Stimulated activated CD4-positive, alpha-beta T cell treated with anti-CD3 and anti-CD28 coated beads, Interleukin-15, amount 100 ng/mL, for 1 hour (primary cell): Measurements from ENCODE around the gene SYT7.
A peak's percentile ranks its signal among the peaks of the same experiment; 100 is the strongest.

ENCODE experiments used
- DNase-seq, 2 donors: peaks; one replicate each; pipeline ENCODE4 v3.0.0-alpha.2; 2020; ENCODE audit warnings: low read depth in 1 of 2, low spot score in 1 of 2

The SYT7 gene

DNA sequence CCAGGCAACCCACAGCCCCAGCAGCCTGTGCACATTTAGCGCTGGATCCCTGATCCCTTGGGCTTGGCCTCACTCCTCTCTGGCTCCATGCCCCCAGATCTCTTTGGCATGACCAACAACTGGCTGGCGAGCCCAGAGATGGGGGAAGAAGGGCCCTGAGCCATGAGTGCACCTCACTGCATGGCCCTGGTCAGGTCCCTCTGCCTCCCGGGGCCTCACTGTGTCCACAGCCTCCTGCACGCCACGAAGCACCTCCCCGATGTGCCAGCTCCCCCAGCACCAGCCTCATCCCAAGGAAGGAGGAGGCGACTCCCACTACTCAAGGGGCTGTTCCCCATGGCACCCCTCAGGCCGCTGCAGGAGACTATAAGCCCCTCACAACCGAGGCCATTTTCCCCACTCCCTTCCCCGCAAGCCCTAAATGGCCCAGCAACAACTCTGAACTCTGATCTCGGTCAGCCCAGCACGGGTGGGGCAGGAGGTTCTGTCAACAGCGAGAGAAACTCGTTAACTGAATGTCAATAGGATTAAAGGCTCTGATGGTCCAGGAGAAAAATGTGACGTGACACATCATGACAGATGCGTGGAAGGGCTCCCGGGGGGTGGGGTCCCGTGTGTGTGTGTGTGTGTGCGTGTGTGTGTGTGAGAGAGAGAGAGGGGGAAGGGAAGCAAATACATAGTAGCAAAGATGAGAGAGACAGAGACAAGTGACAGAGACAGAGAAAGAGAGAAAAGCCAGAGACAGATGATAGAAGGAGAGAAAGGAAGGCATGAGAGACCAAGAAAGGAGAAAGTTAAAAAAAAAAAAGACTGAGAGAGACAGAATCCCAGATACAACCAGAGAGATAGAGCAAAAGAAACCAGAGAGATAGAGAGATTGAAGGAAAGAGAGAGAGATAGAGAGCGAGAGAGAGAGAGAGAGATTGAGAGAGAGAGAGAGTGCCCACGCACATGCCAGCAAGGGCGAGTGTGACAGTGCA lies 28.4 kb upstream of the SYT7 start:
- DNase-seq = no peak

DNA sequence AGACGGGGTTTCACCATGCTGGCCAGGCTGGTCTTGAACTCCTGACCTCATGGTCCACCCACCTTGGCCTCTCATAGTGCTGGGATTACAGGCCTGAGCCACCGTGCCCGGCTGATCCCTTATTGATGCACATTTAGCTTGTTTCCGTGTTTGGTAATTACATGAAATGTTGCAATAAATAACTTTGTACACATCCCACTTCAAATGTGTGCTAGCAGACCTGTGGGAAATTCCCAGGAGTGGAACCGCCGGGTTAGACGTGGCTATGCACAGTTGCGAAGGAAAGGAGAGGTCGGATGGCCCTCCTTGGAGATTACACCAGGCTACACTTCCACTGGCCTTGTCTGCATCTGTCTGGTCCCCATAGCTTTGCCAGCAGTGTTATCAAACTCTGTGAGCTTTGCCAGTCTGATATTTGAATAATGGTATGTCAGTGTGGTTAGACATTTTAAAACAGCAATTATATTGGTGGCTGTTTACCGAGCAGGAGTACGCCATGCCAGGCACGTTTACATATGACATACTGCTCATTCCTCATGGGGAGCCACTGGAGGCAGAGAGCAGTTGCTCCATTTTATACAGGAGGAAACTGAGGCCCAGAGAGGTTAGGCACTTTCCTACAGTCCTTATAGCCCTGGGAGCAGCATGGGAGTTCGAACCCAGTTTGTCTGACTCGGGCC lies 27.2 kb upstream of the SYT7 start:
- no peak for DNase-seq

- DNase-seq = no peak
Observed at GRCh38 chr11:61607426-61607825, 26.6 kb upstream of the SYT7 start.

- DNase-seq = no peak
Observed at GRCh38 chr11:61603667-61604066, 22.8 kb upstream of the SYT7 start.

GRCh38 chr11:61602775-61603569 lies 22.1 kb upstream of the SYT7 start:
- no peak for DNase-seq

GRCh38 chr11:61601512-61601911 lies 20.6 kb upstream of the SYT7 start:
- no peak for DNase-seq

GRCh38 chr11:61599968-61600710 lies 19.3 kb upstream of the SYT7 start:
- DNase-seq = no peak

DNA sequence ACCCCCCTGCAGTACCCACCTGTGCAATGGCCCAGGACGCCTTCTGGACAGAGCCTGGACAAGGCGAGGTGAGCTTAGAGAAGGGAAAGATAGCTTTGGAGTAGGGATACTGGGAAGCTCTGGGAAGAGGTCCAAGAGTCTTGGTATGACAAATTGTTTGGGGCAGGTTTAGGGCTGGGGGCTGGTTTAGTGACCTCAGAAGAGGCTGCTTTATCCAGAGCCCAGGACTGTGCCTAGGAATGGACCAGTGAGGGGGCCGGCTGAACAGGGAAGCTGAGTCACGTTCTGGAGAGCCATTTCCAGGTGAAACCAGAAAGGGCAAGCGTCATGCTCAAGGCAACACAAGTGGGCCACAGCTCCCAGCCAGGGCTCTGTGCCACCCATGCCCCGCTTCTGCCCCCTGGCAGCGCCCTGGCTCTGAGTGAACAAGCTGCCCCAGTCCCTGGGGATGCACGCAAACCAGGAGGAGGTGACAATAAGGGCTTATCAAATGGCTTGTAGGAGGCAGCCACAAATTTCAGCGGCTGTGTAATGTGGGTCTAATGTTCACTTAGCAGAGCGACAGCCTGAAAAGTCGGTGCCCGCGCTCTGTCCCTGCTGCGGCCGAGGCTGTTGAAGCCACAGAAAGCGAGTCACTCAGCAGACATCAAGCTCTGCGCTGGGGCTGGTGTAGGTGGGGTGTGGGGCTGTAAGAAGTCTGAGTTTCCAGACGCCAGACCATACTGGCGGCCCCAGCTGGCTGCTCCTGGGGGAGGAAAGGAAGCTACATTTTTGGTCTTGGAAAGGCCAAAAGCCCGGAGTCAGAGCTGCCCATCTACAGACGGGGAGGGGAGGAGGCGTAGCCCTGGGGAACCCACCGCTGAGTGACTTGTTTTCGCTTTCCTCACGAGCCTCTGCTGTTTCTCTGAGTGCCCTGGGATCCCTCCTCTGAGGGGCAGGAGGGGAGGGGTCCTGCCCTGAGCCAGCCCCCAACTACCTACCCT lies 18.3 kb upstream of the SYT7 start:
- DNase-seq = no peak

DNA sequence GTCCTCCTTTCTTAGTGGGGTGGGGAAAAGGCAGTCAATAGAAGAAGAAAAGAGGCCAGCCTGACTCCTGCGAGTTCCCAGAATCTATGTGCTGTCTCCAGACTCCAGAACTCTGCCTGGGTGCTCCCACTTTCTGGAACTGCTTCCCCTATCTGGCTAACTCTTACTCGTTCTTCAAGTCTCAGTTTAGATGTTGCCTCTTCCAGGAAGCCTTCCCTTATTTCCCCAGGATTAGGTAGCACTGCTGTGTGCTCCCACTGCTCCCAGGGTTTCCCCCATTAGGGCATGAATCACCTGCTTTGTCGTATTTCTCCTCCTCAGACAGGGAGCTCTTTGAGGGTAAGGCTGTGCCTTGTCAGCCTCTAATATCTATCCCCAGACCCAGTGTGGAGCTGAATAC lies 17.5 kb upstream of the SYT7 start:
- DNase-seq = no peak

DNA sequence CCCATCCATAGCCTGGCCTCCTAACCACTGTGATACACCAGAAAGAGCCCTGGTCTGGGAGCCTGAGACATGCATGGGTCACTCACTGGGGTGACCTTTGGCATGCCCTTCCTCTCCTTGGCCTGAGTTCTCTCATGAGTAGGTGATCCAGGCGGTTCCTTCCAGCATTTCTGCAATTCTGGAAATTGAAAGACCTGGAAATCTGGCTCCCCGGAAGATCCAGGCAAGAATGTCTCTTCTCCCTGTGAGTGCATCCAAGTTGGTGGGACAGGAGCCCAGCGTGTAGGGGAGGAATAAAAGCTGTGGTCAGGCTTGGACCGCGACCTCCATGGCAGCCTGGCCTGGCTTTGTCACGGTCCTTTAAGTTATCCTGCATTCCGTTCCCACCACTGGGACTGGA lies 16.1 kb upstream of the SYT7 start:
- DNase-seq = no peak

DNA sequence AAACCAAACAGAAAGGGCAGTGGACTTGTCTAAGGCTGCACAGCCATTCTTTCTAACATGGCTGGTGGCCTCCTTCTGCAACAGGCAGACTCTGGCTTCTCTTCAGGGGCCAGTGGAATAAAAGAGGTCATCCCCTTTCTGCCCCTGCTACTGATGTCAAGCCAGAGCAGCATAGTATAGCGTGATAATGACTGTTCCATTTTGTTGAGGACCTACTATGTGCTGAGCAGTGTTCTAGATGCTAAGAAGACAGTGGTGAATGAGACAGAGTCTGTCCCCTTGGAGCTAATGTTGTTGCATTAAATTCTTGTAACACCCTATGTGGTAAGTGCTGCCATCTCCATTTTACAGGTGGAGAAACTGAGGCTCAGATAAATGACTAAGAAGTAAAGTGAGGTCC lies 15.7 kb upstream of the SYT7 start:
- DNase-seq = no peak

DNA sequence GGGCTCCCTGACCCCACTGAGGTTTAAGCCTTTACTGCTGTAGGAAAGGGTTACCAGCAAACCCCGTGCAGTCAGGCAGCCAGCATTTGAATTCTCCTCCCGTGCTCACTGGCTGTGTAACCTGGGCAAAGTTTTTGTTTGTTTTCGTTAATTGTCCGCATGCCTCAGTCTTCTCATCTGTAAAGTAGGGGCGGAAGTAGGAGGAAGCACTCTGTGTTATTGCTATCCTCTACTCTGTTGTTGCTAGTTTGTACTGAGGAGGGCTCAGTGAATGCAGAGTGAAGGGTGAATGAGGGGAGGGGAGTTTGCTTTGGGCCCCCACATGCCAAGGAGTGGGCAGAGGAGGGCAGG lies 14.0 kb upstream of the SYT7 start:
- DNase-seq = no peak

DNA sequence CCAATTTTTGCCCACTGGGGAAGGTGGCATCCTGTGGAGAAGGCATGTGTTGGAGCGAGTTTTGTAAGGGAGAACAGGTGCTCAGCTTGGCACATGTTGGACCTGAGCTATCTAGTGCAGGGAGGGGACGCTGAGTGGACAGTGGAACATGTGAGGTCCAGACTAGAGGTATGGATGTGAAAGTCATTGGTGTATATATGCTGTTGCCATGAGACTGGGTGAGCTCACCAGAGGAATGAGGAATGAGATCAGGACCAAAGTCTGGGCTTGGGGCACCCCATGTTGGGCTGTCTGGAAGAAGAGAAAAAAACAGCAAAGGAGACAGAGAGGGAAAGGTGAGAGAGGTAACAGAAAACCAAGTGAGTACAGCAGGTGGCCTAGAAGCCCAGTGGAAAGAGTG lies 12.3 kb upstream of the SYT7 start:
- no peak for DNase-seq

DNA sequence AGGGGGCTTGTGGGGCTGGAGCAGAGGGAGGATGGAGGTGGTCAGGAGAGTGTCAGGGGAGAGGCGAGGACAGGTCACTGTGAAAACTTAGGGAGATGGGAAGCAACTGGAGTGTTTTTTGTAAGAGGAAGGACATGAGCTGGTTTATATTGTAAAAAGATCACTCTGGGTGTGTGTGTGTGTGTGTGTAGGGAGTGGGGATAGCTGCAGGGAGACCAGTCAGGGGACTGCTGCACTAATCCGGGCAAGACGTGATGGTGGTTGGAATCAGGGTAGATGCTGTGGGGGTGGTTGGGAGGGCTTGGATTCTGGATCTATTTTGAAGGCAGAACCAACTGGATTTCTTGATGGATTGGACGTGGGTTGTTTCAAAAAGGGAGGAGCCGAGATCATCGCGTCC lies 11.3 kb upstream of the SYT7 start:
- no peak for DNase-seq

GRCh38 chr11:61589961-61590360 lies 9.1 kb upstream of the SYT7 start:
- DNase-seq = no peak

DNA sequence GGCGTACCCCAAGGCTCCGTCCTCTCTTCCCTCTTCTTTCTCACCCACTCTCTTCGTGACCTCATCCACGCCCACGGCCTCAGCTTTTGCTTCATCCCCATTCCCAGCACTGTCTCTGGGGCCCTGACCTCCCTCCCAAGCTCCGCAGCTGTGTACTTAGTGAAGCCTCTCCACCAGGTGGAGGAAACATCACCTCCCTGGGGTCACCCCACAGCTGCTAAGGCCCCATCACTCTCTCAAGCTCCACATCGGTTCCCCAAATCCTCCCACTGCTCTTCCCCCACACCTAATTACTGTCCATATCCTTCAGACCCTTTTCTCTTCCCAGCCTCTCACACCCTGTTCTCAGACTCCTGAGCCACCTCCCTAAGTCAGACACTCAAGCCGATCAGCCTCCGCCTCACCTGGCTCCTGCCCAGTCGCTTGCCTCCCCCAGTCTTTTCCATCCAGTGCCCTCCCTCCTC lies 7.9 kb upstream of the SYT7 start:
- no peak for DNase-seq

- DNase-seq = peak; percentile 40 to 58
Observed at GRCh38 chr11:61587951-61588727, 7.3 kb upstream of the SYT7 start.

DNA sequence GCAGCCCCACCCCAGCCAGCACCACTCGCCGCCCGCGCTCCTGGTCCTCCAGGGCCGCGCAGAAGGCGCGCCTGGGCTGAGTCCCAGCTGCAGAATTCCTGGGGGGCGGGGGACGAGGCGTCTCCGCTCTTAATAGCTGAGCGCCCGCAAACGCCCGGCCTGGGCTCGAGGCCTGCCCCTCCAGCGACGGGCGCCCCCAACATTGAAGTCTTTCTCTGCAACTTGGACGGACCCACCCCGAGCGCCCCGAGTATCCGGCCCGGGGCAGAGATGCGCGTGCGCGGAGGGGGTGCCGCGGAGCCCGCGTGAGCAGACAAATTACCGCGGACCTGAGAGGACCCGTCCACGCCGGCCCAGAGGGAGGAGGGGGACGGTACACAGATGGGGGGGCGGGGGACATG lies 6.7 kb upstream of the SYT7 start:
- DNase-seq = no peak
